Thymus (tissue), 11 donors: Measurements from ENCODE around the gene URAD. TPM values are rescaled to one million over a fixed set of nuclear protein-coding genes. Genes with fewer than 3 reads are reported as not detected.

Source experiments
- DNase-seq, 9 donors: peaks; one replicate each; pipeline ENCODE4 v3.0.0-alpha.2; 2013; ENCODE audit warnings: low spot score in 9 of 9, low read depth in 6 of 9, missing footprints in 1 of 9
- H3K27ac ChIP-seq, 2 donors: one replicate each; pipeline ENCODE4 v1.5.1; 2013; ENCODE audit warnings: control low read depth in 1 of 2, low read depth in 1 of 2, low read length in 1 of 2, mild to moderate bottlenecking in 1 of 2, moderate library complexity in 1 of 2
- H3K27me3 ChIP-seq, 2 donors: one replicate each; pipeline ENCODE4 v1.5.1; 2013; ENCODE audit warnings: low read length in 1 of 2; ENCODE audit not compliant: control insufficient read depth in 2 of 2, insufficient read depth in 1 of 2
- H3K36me3 ChIP-seq, 2 donors: one replicate each; pipeline ENCODE4 v1.5.1; 2013; ENCODE audit warnings: low read length in 1 of 2, mild to moderate bottlenecking in 1 of 2, moderate library complexity in 1 of 2; ENCODE audit not compliant: control insufficient read depth in 2 of 2, insufficient read depth in 2 of 2
- H3K4me1 ChIP-seq, 2 donors: one replicate each; pipeline ENCODE4 v1.5.1; 2013; ENCODE audit warnings: low read length in 2 of 2; ENCODE audit not compliant: control insufficient read depth in 2 of 2, insufficient read depth in 2 of 2
- H3K4me3 ChIP-seq, 2 donors: one replicate each; pipeline ENCODE4 v1.5.1; 2013; ENCODE audit warnings: low read length in 2 of 2, control low read depth in 1 of 2, mild to moderate bottlenecking in 1 of 2
- H3K9me3 ChIP-seq, 2 donors: one replicate each; pipeline ENCODE4 v1.5.1; 2013; ENCODE audit warnings: low read length in 1 of 2, mild to moderate bottlenecking in 1 of 2; ENCODE audit not compliant: control insufficient read depth in 2 of 2, insufficient read depth in 1 of 2
- WGBS: extraction: QIAGEN DNeasy Blood & Tissue Kit; methylation state at CpG from one replicate; pipeline ENCODE4 v1.1.7; 2013; 5-methylcytosine and 5-hydroxymethylcytosine counted together
- polyA plus RNA-seq: library from polyadenylated mRNA; stranded (reverse); fragments of 200-250 nt; gene quantifications from one replicate; pipeline ENCODE4 v1.2.3, GENCODE V29; 2013
- total RNA-seq: library from RNA; stranded (reverse); fragments of 120-200 nt; gene quantifications from one replicate; pipeline ENCODE4 v1.2.4, GENCODE V29; 2013
- donor health status: healthy.

The URAD gene
- total and polyA plus RNA-seq, 2 donors = 0.38 to 0.39 TPM

DNA sequence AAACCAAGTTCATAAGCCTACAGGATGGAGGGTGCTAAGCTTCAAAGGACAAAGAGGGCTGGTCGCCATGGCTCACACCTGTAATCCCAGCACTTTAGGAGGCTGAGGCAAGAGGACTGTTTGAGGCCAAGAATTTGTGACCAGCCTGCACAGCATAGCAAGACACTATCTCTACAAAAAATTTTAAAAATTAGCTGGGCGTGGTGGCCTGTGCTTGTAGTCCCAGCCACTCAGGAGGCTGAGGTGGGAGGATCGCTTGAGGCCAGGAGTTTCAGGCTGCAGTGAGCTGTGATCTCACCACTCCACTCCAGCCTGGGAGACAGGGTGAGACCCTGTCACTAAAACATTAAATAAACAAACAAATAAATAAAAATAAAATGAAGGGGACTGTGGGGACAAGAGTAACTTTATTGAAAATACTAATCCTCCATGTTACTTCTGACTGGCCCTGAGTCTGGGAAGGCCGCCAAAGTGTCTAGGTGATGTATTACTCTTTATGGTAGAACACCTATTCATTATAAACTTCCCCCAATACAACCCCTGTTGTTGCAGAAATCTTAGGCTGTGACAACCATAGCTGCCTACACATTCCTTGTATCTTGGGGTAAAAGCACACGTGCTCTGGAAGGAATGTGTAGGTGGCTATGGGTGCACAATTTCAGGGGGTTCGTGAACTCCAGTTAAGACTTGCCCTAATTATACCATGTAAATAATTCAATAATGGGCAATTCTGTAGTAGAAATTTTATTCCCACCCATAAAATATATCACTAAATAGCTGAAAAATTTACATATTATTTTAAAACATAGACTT lies 14.6 kb upstream of the URAD start:
- Histone ChIP-seq H3K36me3 (no peaks in the 10 kb centered on the region), H3K4me1 (no peaks in the 10 kb centered on the region), H3K9me3 (no peaks in the 10 kb centered on the region), H3K27ac (no peak overlapping the region), H3K4me3 (no peak overlapping the region), H3K27me3 (no peaks in the 10 kb centered on the region)
- no peak for DNase-seq
- 92% methylated on average over 6 of the region's 6 CpGs for WGBS

GRCh38 chr13:28001837-28002473 lies 13.5 kb upstream of the URAD start:
- Histone ChIP-seq H3K36me3 (no peaks in the 10 kb centered on the region), H3K9me3 (no peaks in the 10 kb centered on the region), H3K27me3 (no peaks in the 10 kb centered on the region), H3K4me1 (no peaks in the 10 kb centered on the region), H3K4me3 (no peak overlapping the region), H3K27ac (no peak overlapping the region)
- DNase-seq = no peak
- 93% methylated on average over 20 of the region's 20 CpGs for WGBS

- 96% methylated on average over 11 of the region's 11 CpGs for WGBS
- Histone ChIP-seq H3K4me1 (no peaks in the 10 kb centered on the region), H3K9me3 (no peaks in the 10 kb centered on the region), H3K4me3 (no peak overlapping the region), H3K27ac (no peak overlapping the region), H3K36me3 (no peaks in the 10 kb centered on the region), H3K27me3 (no peaks in the 10 kb centered on the region)
- DNase-seq = no peak
These were observed 12.6 kb upstream of the URAD start for GRCh38 chr13:28001049-28001448.

DNA sequence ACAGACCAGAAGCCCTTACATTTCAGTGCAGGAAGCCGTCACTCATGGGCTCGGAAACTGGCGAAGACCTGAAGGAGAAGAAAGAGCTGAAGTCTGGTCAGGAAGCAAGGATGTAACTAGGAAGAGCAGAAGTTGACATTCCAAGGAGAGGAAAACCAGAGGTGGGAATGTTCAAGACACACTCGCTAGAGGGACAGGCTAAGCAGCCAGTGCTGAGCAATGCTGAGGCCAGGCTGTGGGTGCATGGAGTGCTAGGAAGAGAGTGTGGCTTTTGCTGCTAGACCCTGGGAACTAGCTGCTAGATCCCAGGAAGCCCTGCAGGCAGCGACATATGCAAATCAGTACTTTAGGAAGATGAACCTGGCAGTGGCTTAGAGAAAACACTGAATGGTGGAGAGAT lies 12.1 kb upstream of the URAD start:
- H3K4me1 ChIP-seq = no peaks in the 10 kb centered on the region
- WGBS = 73% methylated on average over 5 of the region's 5 CpGs
- H3K27ac ChIP-seq = no peak overlapping the region
- no peaks in the 10 kb centered on the region for H3K9me3 ChIP-seq
- no peak overlapping the region for H3K4me3 ChIP-seq
- DNase-seq = no peak
- no peaks in the 10 kb centered on the region for H3K27me3 ChIP-seq
- no peaks in the 10 kb centered on the region for H3K36me3 ChIP-seq

DNA sequence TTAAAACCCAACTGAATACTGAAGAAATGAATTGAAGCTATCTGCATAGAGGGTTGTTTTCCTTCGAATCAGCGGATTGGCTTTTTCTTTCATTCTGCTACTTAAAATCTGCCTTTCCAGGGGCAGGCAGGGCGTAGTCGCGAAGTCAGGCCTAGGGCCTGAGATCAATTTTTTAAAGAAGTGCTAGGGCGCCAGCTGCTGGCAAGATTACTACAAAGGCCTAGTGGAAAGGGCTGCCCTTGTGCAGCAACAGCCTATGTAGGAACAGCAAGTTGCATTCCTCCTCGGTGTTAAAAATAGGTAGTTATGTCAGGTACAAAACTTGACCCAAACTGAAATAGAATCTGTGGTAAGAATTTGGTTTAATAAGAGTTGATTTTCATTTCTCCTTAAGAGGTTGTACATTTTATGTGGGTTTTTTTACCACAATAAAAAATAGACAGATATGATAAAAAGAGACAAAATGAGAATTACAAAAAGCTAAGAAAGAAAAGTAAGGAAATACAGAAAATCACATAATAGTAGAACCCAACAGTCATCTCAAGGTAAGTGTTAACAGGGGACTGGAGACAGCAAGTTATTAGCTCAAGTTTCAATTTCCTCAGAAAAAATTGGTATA lies 9.5 kb upstream of the URAD start:
- Histone ChIP-seq H3K4me1 (no peaks in the 10 kb centered on the region), H3K27ac (no peak overlapping the region), H3K36me3 (no peaks in the 10 kb centered on the region), H3K27me3 (no peaks in the 10 kb centered on the region), H3K4me3 (no peak overlapping the region), H3K9me3 (no peaks in the 10 kb centered on the region)
- 73% methylated on average over 7 of the region's 7 CpGs for WGBS
- DNase-seq = peak in 5 of 9 donors; percentile 17 to 62 (median 22)

GRCh38 chr13:27991881-27992280 lies 3.4 kb upstream of the URAD start:
- Histone ChIP-seq H3K4me3 (no peak overlapping the region), H3K4me1 (no peaks in the 10 kb centered on the region), H3K27me3 (peaks cover 0 to 13% of the 10 kb centered on the region in 2 donors), H3K27ac (no peak overlapping the region), H3K9me3 (no peaks in the 10 kb centered on the region), H3K36me3 (no peaks in the 10 kb centered on the region)
- WGBS = 90% methylated on average over 6 of the region's 6 CpGs
- DNase-seq = no peak

- Histone ChIP-seq H3K9me3 (no peaks in the 10 kb centered on the region), H3K27me3 (peaks cover 16 to 55% of the 10 kb centered on the region in 2 donors), H3K36me3 (no peaks in the 10 kb centered on the region), H3K4me1 (no peaks in the 10 kb centered on the region), H3K4me3 (no peak overlapping the region), H3K27ac (no peak overlapping the region)
- WGBS = 89% methylated on average over 1 of the region's 1 CpG
- no peak for DNase-seq
These were observed 2.9 kb downstream of the URAD start for GRCh38 chr13:27985600-27985999.

DNA sequence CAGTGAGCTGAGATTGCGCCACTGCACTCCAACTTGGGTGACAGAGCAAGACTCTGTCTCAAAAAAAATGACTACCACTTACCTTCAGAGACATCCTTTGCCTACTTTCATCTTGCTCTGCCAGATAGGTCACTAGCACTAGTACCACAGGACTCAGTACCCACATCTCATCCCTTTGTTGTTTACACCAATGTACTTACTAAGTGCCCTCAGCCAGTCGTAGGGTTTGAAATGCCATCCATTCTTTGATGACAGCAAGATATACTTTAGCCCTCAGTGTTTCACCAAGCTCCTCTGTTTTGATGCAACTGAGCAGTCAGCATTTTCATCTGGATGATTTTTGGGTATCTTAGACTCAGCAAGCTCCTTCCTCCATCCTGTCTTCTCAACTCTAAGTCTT lies 6.1 kb downstream of the URAD start:
- no peaks in the 10 kb centered on the region for H3K36me3 ChIP-seq
- H3K27me3 ChIP-seq = peaks cover 48 to 82% of the 10 kb centered on the region in 2 donors
- 94% methylated on average over 2 of the region's 2 CpGs for WGBS
- no peak overlapping the region for H3K4me3 ChIP-seq
- no peaks in the 10 kb centered on the region for H3K9me3 ChIP-seq
- DNase-seq = no peak
- no peak overlapping the region for H3K27ac ChIP-seq
- H3K4me1 ChIP-seq = no peaks in the 10 kb centered on the region

- no peak for DNase-seq
- H3K27ac ChIP-seq = no peak overlapping the region
- H3K36me3 ChIP-seq = no peaks in the 10 kb centered on the region
- H3K4me1 ChIP-seq = no peaks in the 10 kb centered on the region
- no peak overlapping the region for H3K4me3 ChIP-seq
- 66% methylated on average over 11 of the region's 11 CpGs for WGBS
- peaks cover 60 to 87% of the 10 kb centered on the region in 2 donors for H3K27me3 ChIP-seq
- no peaks in the 10 kb centered on the region for H3K9me3 ChIP-seq
These were observed 7.3 kb downstream of the URAD start for GRCh38 chr13:27981006-27981708.
